Right ventricle myocardium superior (tissue), 1 donor: ENCODE results near the gene DYNLT1. TPM values are rescaled to one million over a fixed set of nuclear protein-coding genes. Genes with fewer than 3 reads are reported as not detected.
"Not testable (repeated sequence)": the region's sequence is repeated elsewhere in the genome, so short reads cannot be mapped to it uniquely, and the experiment has no call there.

Experiments used
- ATAC-seq: fragments of 200-7000 bp; cut with Tn5 transposase; one replicate; pipeline ENCODE4 v1.9.1; 2020; ENCODE audit warnings: mild to moderate bottlenecking; ENCODE audit not compliant: poor library complexity
- DNase-seq: peaks from one replicate; pipeline ENCODE4 v3.0.0-alpha.2; 2020
- intact Hi-C: fragments of 100-400 bp; cut with DNase I; formaldehyde crosslinking; loops from one replicate; pipeline ENCODE4 v1.11.2; 2022
- total RNA-seq: library from RNA; stranded (reverse); fragmentation: NEBNext Ultra II Directional; extraction: Animal tissue kit (Norgen Biotek cat#: 25700); gene quantifications from one replicate; pipeline ENCODE4 v1.2.1, GENCODE V29; 2021
- donor health status: DM: no; HTN: yes; CAD: no; lungs with severe emphysema.

Gene DYNLT1
- total RNA-seq, 1 donor from 2014 or later: 128 TPM

- DNase-seq (no peak), ATAC-seq (no peak)
- intact Hi-C loops: loop anchor here (10.0 kb wide), 1 partner anchor 66 kb away; no protein-coding TSS in a partner anchor
Measured at GRCh38 chr6:158628542-158628941, 16.0 kb downstream of the DYNLT1 start.

DNA sequence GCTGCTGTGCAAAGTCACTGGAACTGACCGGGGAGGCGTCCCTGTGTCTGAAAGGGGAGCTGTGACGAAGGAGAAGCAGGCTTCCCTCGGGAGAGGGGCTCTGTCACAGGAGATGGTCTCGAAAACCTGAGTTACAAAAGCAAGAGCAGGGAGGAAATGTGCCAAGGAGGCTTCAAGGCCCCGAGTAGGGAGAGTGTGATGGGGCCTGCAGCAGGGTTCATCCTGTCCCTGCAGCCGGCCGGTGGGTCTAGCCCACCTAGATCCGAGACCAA, 16.7 kb downstream of the DYNLT1 start:
- intact Hi-C loops: loop anchor here (10.0 kb wide), 1 partner anchor 67 kb away; no protein-coding TSS in a partner anchor
- DNase-seq: no peak
- no peak for ATAC-seq

GRCh38 chr6:158627168-158627939, 17.2 kb downstream of the DYNLT1 start:
- intact Hi-C loops: loop anchor here (10.0 kb wide), 1 partner anchor 67 kb away; no protein-coding TSS in a partner anchor
- no peak for DNase-seq
- no peak for ATAC-seq

- intact Hi-C loops: loop anchor here (10.0 kb wide), 1 partner anchor 68 kb away; no protein-coding TSS in a partner anchor
- DNase-seq (no peak), ATAC-seq (no peak)
Measured at GRCh38 chr6:158626360-158627167, 18.0 kb downstream of the DYNLT1 start.

DNA sequence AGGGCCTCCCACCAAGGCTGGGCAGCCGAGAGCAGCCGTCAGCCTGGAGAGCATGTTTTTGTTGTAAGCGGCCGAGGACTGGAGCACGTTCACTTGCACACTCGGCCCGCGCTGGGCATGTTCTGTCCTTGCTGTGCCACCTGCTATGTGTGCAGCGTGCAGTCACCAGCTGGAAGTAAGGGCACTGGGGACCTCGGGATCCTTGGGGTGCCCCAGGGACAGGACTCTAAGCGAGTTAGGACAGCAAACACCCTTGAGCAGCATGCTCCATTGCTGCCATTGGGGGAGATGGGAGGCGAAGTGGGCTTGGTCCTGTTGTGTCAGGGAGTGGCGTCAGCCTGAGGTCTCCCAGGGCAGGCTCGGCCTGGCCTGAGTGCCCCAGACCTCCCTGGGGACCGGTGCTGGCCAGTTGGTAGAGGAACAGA, 18.6 kb downstream of the DYNLT1 start:
- intact Hi-C loops: loop anchor here (10.0 kb wide), 1 partner anchor 69 kb away; no protein-coding TSS in a partner anchor
- DNase-seq (no peak), ATAC-seq (no peak)

DNA sequence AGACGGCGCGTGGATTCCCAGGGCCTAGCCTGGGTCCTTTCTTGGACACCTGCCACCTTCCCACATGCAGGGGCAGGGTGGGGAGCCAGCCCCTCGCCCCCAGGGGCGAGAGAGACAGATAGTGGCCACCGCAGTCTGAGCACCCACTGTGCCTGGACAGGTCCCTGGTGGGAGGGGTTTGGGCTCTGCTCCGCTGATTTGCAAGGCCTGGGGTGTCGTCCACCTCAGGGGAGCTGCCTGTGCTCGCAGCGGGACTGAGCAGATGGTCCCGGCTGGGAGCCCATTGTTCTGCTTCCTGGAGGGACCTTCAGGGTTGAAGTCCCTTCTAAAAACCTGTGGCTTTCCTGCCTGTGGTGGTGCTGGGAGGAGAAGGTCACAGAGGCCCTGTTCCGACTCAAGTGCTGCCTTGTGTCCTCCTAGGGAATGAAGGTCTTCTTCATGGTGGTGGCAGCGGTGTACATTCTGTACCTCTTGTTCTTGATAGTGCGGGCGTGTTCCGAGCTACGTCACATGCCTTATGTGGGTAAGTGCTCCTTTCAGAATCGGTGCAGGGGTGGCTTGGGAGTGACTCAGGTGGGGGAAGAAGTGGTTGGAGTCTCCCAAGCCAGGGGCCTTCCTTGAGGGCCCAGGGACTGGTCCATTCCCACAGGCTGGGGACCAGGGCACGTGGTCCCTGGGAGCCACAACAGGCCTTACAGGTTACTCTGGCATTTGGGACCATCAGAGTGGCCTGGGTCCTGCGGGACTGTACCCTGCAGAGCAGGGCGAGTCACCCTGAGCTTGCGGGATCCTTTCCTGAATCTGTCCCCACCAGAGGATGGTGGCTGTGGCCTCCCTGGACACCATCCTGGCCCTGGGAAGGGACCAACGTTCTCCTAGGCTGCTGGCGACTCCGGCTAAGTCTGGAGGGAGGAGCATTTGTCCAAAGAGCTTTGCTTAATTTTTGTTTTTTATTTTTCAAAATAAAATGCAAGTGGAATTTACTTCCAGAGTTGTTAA, 19.6 kb downstream of the DYNLT1 start:
- no peak for DNase-seq
- no peak for ATAC-seq
- intact Hi-C loops: loop anchor here (10.0 kb wide), 1 partner anchor 70 kb away; no protein-coding TSS in a partner anchor

GRCh38 chr6:158622545-158623190, 21.9 kb downstream of the DYNLT1 start:
- intact Hi-C loops: loop anchor here (10.0 kb wide), 1 partner anchor 72 kb away; no protein-coding TSS in a partner anchor
- ATAC-seq: no peak
- no peak for DNase-seq

DNA sequence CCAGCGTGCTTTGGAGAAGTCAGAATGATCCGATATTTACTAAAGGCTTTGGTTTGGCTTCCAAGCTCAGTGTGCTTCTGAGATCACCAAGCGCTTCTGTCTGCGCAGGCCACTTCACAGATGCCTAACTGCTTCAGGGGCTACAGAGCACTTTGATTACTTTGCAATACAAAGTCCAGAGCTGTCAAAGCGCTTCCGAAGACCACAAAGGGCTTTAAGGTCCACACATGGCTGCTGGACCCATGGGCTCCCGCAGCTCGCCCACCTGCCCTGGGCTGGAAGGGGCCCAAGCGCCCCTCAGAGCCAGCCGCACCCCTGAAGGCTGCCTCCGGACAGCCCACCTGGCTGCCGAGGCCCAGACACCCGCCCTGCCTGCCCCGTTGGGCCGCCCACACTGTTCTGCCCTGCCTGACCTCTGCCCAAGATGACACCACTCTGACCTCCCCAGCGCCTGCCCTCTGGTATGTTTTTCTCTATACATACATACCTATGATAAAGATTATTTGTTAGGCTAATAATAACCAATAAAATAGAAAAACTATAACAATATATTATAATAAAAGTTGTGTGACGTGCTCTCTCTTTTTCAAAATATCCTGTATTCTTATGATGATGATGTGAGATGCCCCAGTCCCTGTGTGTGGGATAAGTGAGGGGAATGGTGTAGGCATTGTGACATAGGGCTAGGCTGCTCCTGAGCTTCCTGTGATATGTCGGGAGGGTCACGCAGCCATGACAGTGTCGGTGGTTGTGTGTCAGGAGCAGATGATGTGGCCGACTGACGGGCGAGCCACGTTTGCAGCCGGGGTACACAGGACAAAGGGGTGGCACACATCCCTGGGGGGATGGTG, 22.6 kb downstream of the DYNLT1 start:
- intact Hi-C loops: loop anchor here (10.0 kb wide), 1 partner anchor 73 kb away; no protein-coding TSS in a partner anchor
- DNase-seq: no peak
- no peak for ATAC-seq

- intact Hi-C loops: loop anchor here (10.0 kb wide), 1 partner anchor 74 kb away; no protein-coding TSS in a partner anchor
- DNase-seq (no peak), ATAC-seq (no peak)
Measured at GRCh38 chr6:158620963-158621693, 23.4 kb downstream of the DYNLT1 start.

DNA sequence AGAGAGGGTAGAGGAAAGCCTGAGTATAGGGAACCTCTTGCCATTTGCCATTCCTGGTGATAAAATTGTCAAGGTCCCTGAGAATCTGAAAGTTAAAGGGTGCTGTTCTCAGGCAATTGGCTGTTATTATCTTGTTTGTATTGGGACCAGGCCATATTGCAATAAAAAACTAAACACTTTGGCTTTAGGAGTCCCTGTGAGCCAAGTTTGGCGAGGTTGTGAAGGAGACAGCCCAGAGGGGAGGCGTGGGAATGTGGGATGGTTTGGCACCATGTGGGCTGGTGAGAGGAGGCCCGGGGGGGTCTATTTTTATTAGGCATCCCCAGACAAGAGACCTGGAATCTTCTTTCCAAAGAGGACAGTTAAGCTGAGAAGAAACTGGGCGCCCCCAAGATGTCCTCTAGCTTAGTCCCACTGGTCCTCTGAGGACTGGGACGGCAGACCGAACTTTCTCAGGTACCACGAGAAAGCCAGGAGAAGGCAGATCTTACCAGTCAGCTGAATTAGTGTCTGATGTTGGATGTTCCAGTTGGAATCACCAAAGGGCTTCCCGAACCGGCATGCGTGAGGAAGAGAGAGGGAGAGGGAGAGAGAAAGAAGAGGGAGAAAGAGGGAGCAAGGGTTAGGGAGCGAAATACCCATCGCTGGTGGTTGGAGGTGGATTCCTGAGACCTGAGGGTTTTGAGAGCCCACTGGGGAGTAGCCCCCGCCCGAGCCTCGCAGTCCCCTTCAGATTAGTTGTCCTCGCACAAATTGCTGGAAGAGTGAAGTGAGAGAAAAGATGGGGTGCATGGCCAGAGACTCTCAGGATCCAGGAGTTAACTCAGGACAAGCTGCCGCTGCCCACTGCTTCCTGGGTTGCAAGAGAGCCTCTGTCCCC, 24.4 kb downstream of the DYNLT1 start:
- DNase-seq (no peak), ATAC-seq (no peak)
- intact Hi-C loops: loop anchor here (10.0 kb wide), 1 partner anchor 75 kb away; no protein-coding TSS in a partner anchor

GRCh38 chr6:158618289-158618688, 26.3 kb downstream of the DYNLT1 start:
- DNase-seq, intact Hi-C loops, ATAC-seq: not testable (repeated sequence)

GRCh38 chr6:158614606-158615005, 29.9 kb downstream of the DYNLT1 start:
- intact Hi-C loops, DNase-seq, ATAC-seq: not testable (repeated sequence)

DNA sequence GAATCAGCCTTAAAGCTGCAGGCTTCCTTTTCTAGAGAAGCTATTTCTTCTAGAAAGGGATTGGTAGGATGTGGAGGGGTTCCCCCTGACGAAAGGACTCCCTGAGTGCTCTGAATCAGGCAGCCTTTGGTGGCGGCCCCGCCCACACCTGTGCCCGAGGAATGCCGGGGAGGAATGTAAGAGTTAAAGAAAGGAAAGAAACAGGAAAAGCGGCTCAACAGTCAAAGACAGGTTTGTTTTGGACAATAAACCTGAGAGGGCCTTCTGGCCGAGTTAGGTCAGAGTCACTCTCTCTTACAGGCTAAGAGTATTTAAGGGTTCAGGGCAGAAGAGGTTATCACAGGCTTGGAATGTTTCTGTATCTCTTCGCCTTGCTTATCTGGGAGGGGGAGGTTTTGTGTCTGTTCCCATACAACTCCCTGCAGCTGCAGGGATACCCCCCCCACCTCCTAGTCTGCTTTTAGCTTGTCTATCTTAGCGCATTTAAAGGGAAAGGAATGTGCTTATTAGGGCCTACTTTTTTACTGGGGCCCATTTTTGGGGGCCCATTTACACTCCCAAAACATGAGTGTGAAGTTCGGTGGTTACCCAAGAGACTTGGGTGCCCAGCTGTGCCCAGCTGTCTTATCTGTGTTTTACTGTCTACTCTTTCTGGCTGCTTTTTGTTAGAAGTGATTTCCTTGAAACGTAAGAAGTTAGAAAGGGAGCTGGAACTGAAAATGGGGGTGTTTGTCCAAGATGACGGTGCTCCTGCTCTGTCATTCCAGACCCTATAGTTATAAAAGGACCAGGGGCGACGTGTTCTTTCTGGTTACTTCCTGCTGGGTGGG, 32.8 kb downstream of the DYNLT1 start:
- DNase-seq (no peak), ATAC-seq (peak; percentile 15)
- intact Hi-C loops: no loop called here

- no peak for ATAC-seq
- intact Hi-C loops: no loop called here
- DNase-seq: no peak
Measured at GRCh38 chr6:158611039-158611438, 33.5 kb downstream of the DYNLT1 start.
